ENCODE measurements around the gene KIF3C.

DNA sequence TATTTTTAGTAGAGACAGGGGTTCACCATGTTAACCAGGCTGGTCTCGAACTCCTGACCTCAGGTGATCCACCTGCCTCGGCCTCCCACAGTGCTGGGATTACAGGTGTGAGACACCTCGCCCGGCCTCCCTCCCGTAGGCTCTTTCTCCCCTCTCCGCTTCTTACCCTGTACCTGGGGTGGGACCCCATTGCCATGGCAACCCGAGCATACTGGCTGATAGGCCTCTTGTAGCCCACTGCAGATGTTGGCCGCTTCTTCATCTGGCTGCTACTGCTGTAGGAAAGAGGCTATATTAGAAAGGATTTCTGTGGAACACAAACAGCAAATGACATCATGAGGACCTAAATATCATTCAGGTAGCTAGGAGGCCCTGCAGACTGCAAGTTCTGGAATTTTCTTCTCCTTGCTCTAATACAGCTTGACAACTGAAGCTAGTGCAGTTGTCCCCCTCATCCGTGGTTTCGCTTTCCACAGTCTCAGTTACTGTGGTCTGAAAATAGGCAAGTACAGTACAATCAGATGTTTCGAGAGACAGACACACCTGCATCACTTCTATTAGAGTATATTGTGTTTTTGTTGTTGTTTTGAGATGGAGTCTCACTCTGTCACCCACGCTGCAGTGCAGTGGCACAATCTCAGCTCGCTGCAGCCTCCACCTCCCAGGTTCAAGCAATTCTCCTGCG is 52.4 kb downstream of the KIF3C start:
- no peak for TF ChIP-seq POLR2A (IDR thresholded peaks at IDR 0.05)
- TF ChIP-seq, protein P1, sequence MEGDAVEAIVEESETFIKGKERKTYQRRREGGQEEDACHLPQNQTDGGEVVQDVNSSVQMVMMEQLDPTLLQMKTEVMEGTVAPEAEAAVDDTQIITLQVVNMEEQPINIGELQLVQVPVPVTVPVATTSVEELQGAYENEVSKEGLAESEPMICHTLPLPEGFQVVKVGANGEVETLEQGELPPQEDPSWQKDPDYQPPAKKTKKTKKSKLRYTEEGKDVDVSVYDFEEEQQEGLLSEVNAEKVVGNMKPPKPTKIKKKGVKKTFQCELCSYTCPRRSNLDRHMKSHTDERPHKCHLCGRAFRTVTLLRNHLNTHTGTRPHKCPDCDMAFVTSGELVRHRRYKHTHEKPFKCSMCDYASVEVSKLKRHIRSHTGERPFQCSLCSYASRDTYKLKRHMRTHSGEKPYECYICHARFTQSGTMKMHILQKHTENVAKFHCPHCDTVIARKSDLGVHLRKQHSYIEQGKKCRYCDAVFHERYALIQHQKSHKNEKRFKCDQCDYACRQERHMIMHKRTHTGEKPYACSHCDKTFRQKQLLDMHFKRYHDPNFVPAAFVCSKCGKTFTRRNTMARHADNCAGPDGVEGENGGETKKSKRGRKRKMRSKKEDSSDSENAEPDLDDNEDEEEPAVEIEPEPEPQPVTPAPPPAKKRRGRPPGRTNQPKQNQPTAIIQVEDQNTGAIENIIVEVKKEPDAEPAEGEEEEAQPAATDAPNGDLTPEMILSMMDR (IDR thresholded peaks at IDR 0.05) = no peak
